Urinary bladder (tissue), 4 donors: ENCODE data around the gene MOAP1. TPM values are rescaled to one million over a fixed set of nuclear protein-coding genes. Genes with fewer than 3 reads are reported as not detected.
"Not testable (repeated sequence)": the region's sequence is repeated elsewhere in the genome, so short reads cannot be mapped to it uniquely, and the experiment has no call there.

ENCODE experiments used
- DNase-seq: peaks from one replicate; pipeline ENCODE4 v3.0.0-alpha.2; 2015; ENCODE audit errors: extremely low spot score
- H3K27ac ChIP-seq: one replicate; pipeline ENCODE4 v1.5.1; 2013; ENCODE audit warnings: low read depth, mild to moderate bottlenecking, moderate library complexity
- H3K36me3 ChIP-seq: one replicate; pipeline ENCODE4 v1.6.1; 2013; ENCODE audit warnings: mild to moderate bottlenecking, moderate library complexity; ENCODE audit not compliant: insufficient read depth
- H3K4me1 ChIP-seq: one replicate; pipeline ENCODE4 v1.6.1; 2013; ENCODE audit warnings: mild to moderate bottlenecking, moderate library complexity; ENCODE audit not compliant: insufficient read depth
- H3K4me3 ChIP-seq: one replicate; pipeline ENCODE4 v1.5.1; 2013; ENCODE audit warnings: low read depth, low read length
- WGBS: extraction: QIAGEN DNeasy Blood & Tissue Kit; methylation state at CpG from one replicate; pipeline ENCODE4 v1.1.7; 2013; 5-methylcytosine and 5-hydroxymethylcytosine counted together
- polyA plus RNA-seq: library from polyadenylated mRNA; stranded (reverse); fragments of 200-250 nt; gene quantifications from one replicate; pipeline ENCODE4 v1.2.3, GENCODE V29; 2013
- total RNA-seq: library from RNA; depleted of rRNA; stranded (reverse); fragments of >200 nt; gene quantifications from one replicate; pipeline ENCODE4 v1.2.3, GENCODE V29; 2014
- donor health status: healthy with polysubstance abuse.
- donor health status: healthy.

MOAP1 gene
- total and polyA plus RNA-seq, 2 donors: 26.6 to 46.3 TPM

- no peaks in the 10 kb centered on the region for H3K4me1 ChIP-seq
- no peak overlapping the region for H3K27ac ChIP-seq
- no peaks in the 10 kb centered on the region for H3K36me3 ChIP-seq
- H3K4me3 ChIP-seq: no peak overlapping the region
- 47% methylated on average over 16 of the region's 16 CpGs for WGBS
- DNase-seq: no peak
Observed at GRCh38 chr14:93150227-93151208, 34.2 kb downstream of the MOAP1 start.

GRCh38 chr14:93148979-93149378, 35.7 kb downstream of the MOAP1 start:
- DNase-seq: no peak
- 95% methylated on average over 8 of the region's 8 CpGs for WGBS
- H3K27ac ChIP-seq: no peak overlapping the region
- no peaks in the 10 kb centered on the region for H3K36me3 ChIP-seq
- no peak overlapping the region for H3K4me3 ChIP-seq
- H3K4me1 ChIP-seq: no peaks in the 10 kb centered on the region

- H3K4me1 ChIP-seq: no peaks in the 10 kb centered on the region
- no peaks in the 10 kb centered on the region for H3K36me3 ChIP-seq
- H3K27ac ChIP-seq: no peak overlapping the region
- no peak overlapping the region for H3K4me3 ChIP-seq
- WGBS: 67% methylated on average over 9 of the region's 9 CpGs
- no peak for DNase-seq
Observed at GRCh38 chr14:93146119-93146518, 38.6 kb downstream of the MOAP1 start.

GRCh38 chr14:93142854-93143652, 41.6 kb downstream of the MOAP1 start:
- DNase-seq: no peak
- 72% methylated on average over 13 of the region's 13 CpGs for WGBS
- Histone ChIP-seq H3K4me1 (no peaks in the 10 kb centered on the region), H3K27ac (no peak overlapping the region), H3K36me3 (no peaks in the 10 kb centered on the region), H3K4me3 (no peak overlapping the region)

- no peaks in the 10 kb centered on the region for H3K36me3 ChIP-seq
- no peak overlapping the region for H3K27ac ChIP-seq
- DNase-seq: no peak
- no peak overlapping the region for H3K4me3 ChIP-seq
- 33% methylated on average over 17 of the region's 17 CpGs for WGBS
- no peaks in the 10 kb centered on the region for H3K4me1 ChIP-seq
Observed at GRCh38 chr14:93137864-93138263, 46.8 kb downstream of the MOAP1 start.

- WGBS: 81% methylated on average over 13 of the region's 13 CpGs
- H3K36me3 ChIP-seq, DNase-seq, H3K27ac ChIP-seq, H3K4me1 ChIP-seq, H3K4me3 ChIP-seq: not testable (repeated sequence)
Observed at GRCh38 chr14:93136508-93136907, 48.2 kb downstream of the MOAP1 start.

- 71% methylated on average over 8 of the region's 8 CpGs for WGBS
- Histone ChIP-seq H3K27ac (no peak overlapping the region), H3K36me3 (no peaks in the 10 kb centered on the region), H3K4me3 (no peak overlapping the region), H3K4me1 (no peaks in the 10 kb centered on the region)
- DNase-seq: no peak
Observed at GRCh38 chr14:93136009-93136408, 48.7 kb downstream of the MOAP1 start.

GRCh38 chr14:93135399-93135798, 49.3 kb downstream of the MOAP1 start:
- no peak for DNase-seq
- H3K4me3 ChIP-seq: no peak overlapping the region
- WGBS: 86% methylated on average over 5 of the region's 5 CpGs
- H3K4me1 ChIP-seq: no peaks in the 10 kb centered on the region
- H3K36me3 ChIP-seq: no peaks in the 10 kb centered on the region
- H3K27ac ChIP-seq: no peak overlapping the region

GRCh38 chr14:93133464-93133863, 51.2 kb downstream of the MOAP1 start:
- WGBS: 24% methylated on average over 8 of the region's 8 CpGs
- H3K27ac ChIP-seq: no peak overlapping the region

GRCh38 chr14:93132472-93133065, 52.1 kb downstream of the MOAP1 start:
- no peaks in the 10 kb centered on the region for H3K36me3 ChIP-seq
- no peak overlapping the region for H3K27ac ChIP-seq
- no peak overlapping the region for H3K4me3 ChIP-seq
- 76% methylated on average over 8 of the region's 8 CpGs for WGBS
- H3K4me1 ChIP-seq: no peaks in the 10 kb centered on the region
- DNase-seq: no peak

More at GRCh38 chr14:93133464-93133863, 51.2 kb downstream of the MOAP1 start:
- H3K36me3 ChIP-seq: no peaks in the 10 kb centered on the region
- no peak overlapping the region for H3K4me3 ChIP-seq
- H3K4me1 ChIP-seq: no peaks in the 10 kb centered on the region
- no peak for DNase-seq

Other genes with a start within 250 kb of the MOAP1 start
- 15.8 TPM for gene ITPK1, start 69.0 kb downstream of the MOAP1 start, total RNA-seq
- gene ITPK1, start 69.0 kb downstream of the MOAP1 start, polyA plus RNA-seq: 109 TPM
- 9.4 TPM for gene LYSET, start 420 bp upstream of the MOAP1 start, total RNA-seq
- gene LYSET, start 420 bp upstream of the MOAP1 start, polyA plus RNA-seq: 20.3 TPM
- gene GON7, start 22.2 kb upstream of the MOAP1 start, total RNA-seq: 16.2 TPM
- 13.0 TPM for gene GON7, start 22.2 kb upstream of the MOAP1 start, polyA plus RNA-seq
- gene UBR7, start 22.4 kb upstream of the MOAP1 start, total RNA-seq: 28.2 TPM
- gene UBR7, start 22.4 kb upstream of the MOAP1 start, polyA plus RNA-seq: 19.5 TPM
- 56.5 TPM for gene BTBD7, start 148.1 kb upstream of the MOAP1 start, total RNA-seq
- 14.3 TPM for gene BTBD7, start 148.1 kb upstream of the MOAP1 start, polyA plus RNA-seq
- gene COX8C, start 162.3 kb upstream of the MOAP1 start, total RNA-seq: not detected
- gene COX8C, start 162.3 kb upstream of the MOAP1 start, polyA plus RNA-seq: 0.23 TPM
- gene UNC79, start 246.0 kb upstream of the MOAP1 start, total RNA-seq: 1.1 TPM
- 0.11 TPM for gene UNC79, start 246.0 kb upstream of the MOAP1 start, polyA plus RNA-seq